ENCODE measurements around the gene TMPRSS4. TPM values are rescaled to one million over a fixed set of nuclear protein-coding genes. Genes with fewer than 3 reads are reported as not detected.

The TMPRSS4 gene
- total RNA-seq, 4 donors from 2014 or later = 142 to 197 (median 161) TPM

DNA sequence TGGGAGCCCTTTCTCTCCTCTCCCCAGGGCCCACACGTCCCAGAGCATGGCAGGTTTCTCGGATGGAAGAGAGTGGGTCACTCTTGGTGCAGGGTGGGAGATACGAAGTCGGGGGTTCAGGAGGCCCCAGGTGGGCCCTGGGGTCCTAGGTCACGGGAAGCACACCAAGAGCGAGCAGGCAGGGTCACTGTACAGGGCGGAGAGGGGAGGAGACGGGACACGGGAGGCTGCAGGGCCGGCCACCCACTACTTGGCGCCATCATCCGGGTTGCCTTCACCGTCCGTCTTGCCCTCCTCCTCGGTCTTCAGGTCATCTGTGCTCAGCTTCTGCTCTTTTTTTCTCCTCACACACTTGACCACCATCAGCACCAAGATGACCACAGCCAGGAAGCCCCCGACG, 89.8 kb downstream of the TMPRSS4 start:
- H3K36me3 ChIP-seq = no peaks in the 10 kb centered on the region
- DNase-seq = no peak
- H3K27me3 ChIP-seq = peaks cover 0 to 60% (median 0%) of the 10 kb centered on the region in 4 donors
- 86 to 92% methylated on average over 5 to 7 of the region's 17 CpGs for WGBS, 2 donors
- H3K4me1 ChIP-seq = peaks cover 0 to 19% (median 4%) of the 10 kb centered on the region in 3 donors
- H3K4me3 ChIP-seq = no peak overlapping the region
- H3K27ac ChIP-seq = no peak overlapping the region
- H3K9me3 ChIP-seq = no peaks in the 10 kb centered on the region
- intact Hi-C loops (cut with DNase I) = no loop called here
- TF ChIP-seq POLR2A (IDR thresholded peaks at IDR 0.05) = no peak
- TF ChIP-seq, protein P1, sequence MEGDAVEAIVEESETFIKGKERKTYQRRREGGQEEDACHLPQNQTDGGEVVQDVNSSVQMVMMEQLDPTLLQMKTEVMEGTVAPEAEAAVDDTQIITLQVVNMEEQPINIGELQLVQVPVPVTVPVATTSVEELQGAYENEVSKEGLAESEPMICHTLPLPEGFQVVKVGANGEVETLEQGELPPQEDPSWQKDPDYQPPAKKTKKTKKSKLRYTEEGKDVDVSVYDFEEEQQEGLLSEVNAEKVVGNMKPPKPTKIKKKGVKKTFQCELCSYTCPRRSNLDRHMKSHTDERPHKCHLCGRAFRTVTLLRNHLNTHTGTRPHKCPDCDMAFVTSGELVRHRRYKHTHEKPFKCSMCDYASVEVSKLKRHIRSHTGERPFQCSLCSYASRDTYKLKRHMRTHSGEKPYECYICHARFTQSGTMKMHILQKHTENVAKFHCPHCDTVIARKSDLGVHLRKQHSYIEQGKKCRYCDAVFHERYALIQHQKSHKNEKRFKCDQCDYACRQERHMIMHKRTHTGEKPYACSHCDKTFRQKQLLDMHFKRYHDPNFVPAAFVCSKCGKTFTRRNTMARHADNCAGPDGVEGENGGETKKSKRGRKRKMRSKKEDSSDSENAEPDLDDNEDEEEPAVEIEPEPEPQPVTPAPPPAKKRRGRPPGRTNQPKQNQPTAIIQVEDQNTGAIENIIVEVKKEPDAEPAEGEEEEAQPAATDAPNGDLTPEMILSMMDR (IDR thresholded peaks at IDR 0.05) = no peak

GRCh38 chr11:118167253-118167652, 90.4 kb downstream of the TMPRSS4 start:
- Histone ChIP-seq H3K4me3 (no peak overlapping the region), H3K4me1 (peaks cover 0 to 23% (median 4%) of the 10 kb centered on the region in 3 donors), H3K36me3 (no peaks in the 10 kb centered on the region), H3K27ac (no peak overlapping the region), H3K27me3 (peaks cover 0 to 54% (median 0%) of the 10 kb centered on the region in 4 donors), H3K9me3 (no peaks in the 10 kb centered on the region)
- WGBS, 2 donors = 88% methylated on average over 2 of the region's 2 CpGs
- intact Hi-C loops (cut with DNase I) = no loop called here
- DNase-seq = no peak
- TF ChIP-seq POLR2A (IDR thresholded peaks at IDR 0.05) = no peak
- TF ChIP-seq, protein P1 (IDR thresholded peaks at IDR 0.05) = no peak

DNA sequence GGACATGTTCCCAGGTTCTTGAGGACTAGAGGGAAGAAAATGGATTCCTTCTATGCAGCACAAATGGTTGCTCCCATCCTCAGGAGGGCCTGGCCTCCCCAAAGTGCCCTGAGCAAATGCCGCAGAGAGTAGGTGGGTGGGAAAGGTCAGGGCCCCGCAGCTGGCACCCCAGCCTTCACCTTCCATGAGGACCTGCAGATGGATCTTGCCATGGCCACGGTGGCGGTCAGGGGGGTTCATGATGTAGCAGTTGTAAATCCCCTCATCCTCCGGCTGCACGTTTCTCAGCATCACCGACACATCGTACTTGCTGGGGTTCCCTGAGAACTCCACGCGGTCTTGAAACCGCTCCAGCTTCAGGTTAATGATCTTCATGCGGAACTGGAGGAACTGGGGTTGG, 91.0 kb downstream of the TMPRSS4 start:
- 88 to 89% methylated on average over 8 to 10 of the region's 12 CpGs for WGBS, 2 donors
- TF ChIP-seq, protein P1 (IDR thresholded peaks at IDR 0.05) = no peak
- no peak for TF ChIP-seq POLR2A (IDR thresholded peaks at IDR 0.05)
- Histone ChIP-seq H3K4me1 (peaks cover 0 to 23% (median 4%) of the 10 kb centered on the region in 3 donors), H3K4me3 (no peak overlapping the region), H3K9me3 (no peaks in the 10 kb centered on the region), H3K27ac (no peak overlapping the region), H3K27me3 (peaks cover 0 to 48% (median 0%) of the 10 kb centered on the region in 4 donors), H3K36me3 (no peaks in the 10 kb centered on the region)
- no peak for DNase-seq
- intact Hi-C loops (cut with DNase I) = no loop called here

GRCh38 chr11:118168316-118168715, 91.4 kb downstream of the TMPRSS4 start:
- intact Hi-C loops (cut with DNase I) = no loop called here
- Histone ChIP-seq H3K27ac (no peak overlapping the region), H3K27me3 (peaks cover 0 to 45% (median 0%) of the 10 kb centered on the region in 4 donors), H3K36me3 (no peaks in the 10 kb centered on the region), H3K4me3 (no peak overlapping the region), H3K4me1 (peaks cover 0 to 23% (median 4%) of the 10 kb centered on the region in 3 donors), H3K9me3 (no peaks in the 10 kb centered on the region)
- TF ChIP-seq, protein P1 (IDR thresholded peaks at IDR 0.05) = no peak
- TF ChIP-seq POLR2A (IDR thresholded peaks at IDR 0.05) = no peak
- 93% methylated on average over 3 of the region's 8 CpGs; no CpG with 5 or more reads in 1 of the 2 donors for WGBS, 2 donors
- no peak for DNase-seq

- no peaks in the 10 kb centered on the region for H3K36me3 ChIP-seq
- H3K4me3 ChIP-seq = no peak overlapping the region
- peaks cover 0 to 23% (median 4%) of the 10 kb centered on the region in 3 donors for H3K4me1 ChIP-seq
- WGBS, 2 donors = 53 to 82% methylated on average over 3 of the region's 3 CpGs
- no peak overlapping the region for H3K27ac ChIP-seq
- TF ChIP-seq, protein P1 (IDR thresholded peaks at IDR 0.05) = no peak
- no peak for TF ChIP-seq POLR2A (IDR thresholded peaks at IDR 0.05)
- no peak for DNase-seq
- no peaks in the 10 kb centered on the region for H3K9me3 ChIP-seq
- intact Hi-C loops (cut with DNase I) = no loop called here
- H3K27me3 ChIP-seq = peaks cover 0 to 41% (median 0%) of the 10 kb centered on the region in 4 donors
Observed at GRCh38 chr11:118168751-118169150, 91.9 kb downstream of the TMPRSS4 start.

Measured in esophagus squamous epithelium (tissue), 5 donors.